ENCODE measurements around the gene HEPN1.

The HEPN1 gene

GRCh38 chr11:124934862-124935547 lies 16.0 kb downstream of the HEPN1 start:
- Histone ChIP-seq H3K9ac (ENCODE audit: low read length) (no peak overlapping the region), H3K4me1 (ENCODE audit: control insufficient read depth, insufficient read depth, low read length) (no peaks in the 10 kb centered on the region), H3K4me3 (ENCODE audit: low read depth, low read length) (no peak overlapping the region)

GRCh38 chr11:124935548-124936514 lies 16.8 kb downstream of the HEPN1 start, which contains the start of gene HEPACAM:
TSS of gene HEPACAM (minus strand) at chr11:124936047. CDS start at chr11:124936006, 41 bp downstream.
- peaks cover 29% of the 10 kb centered on the region for H3K27me3 ChIP-seq (ENCODE audit: control insufficient read depth, insufficient read depth, low read length)
- H3K9me3 ChIP-seq (ENCODE audit: control insufficient read depth, insufficient read depth, low read depth, low read length), result no peaks in the 10 kb centered on the region
- H3K4me1 ChIP-seq (ENCODE audit: control insufficient read depth, insufficient read depth, low read length), result no peaks in the 10 kb centered on the region
- H3K36me3 ChIP-seq (ENCODE audit: control insufficient read depth, insufficient read depth, low read length), result no peaks in the 10 kb centered on the region
- no peak within 1 kb of the TSS for H3K27ac ChIP-seq (ENCODE audit: low read depth, low read length)
- no peak within 1 kb of the TSS for H3K4me3 ChIP-seq (ENCODE audit: low read depth, low read length)
- H3K9ac ChIP-seq (ENCODE audit: low read length), result no peak within 1 kb of the TSS

More at GRCh38 chr11:124934862-124935547, 16.0 kb downstream of the HEPN1 start:
- no peaks in the 10 kb centered on the region for H3K36me3 ChIP-seq (ENCODE audit: control insufficient read depth, insufficient read depth, low read length)
- H3K27ac ChIP-seq (ENCODE audit: low read depth, low read length), result no peak overlapping the region
- no peaks in the 10 kb centered on the region for H3K9me3 ChIP-seq (ENCODE audit: control insufficient read depth, insufficient read depth, low read depth, low read length)
- peaks cover 25% of the 10 kb centered on the region for H3K27me3 ChIP-seq (ENCODE audit: control insufficient read depth, insufficient read depth, low read length)

- no peak overlapping the region for H3K9ac ChIP-seq (ENCODE audit: low read length)
- no peaks in the 10 kb centered on the region for H3K4me1 ChIP-seq (ENCODE audit: control insufficient read depth, insufficient read depth, low read length)
- peaks cover 29% of the 10 kb centered on the region for H3K27me3 ChIP-seq (ENCODE audit: control insufficient read depth, insufficient read depth, low read length)
- no peaks in the 10 kb centered on the region for H3K9me3 ChIP-seq (ENCODE audit: control insufficient read depth, insufficient read depth, low read depth, low read length)
- no peaks in the 10 kb centered on the region for H3K36me3 ChIP-seq (ENCODE audit: control insufficient read depth, insufficient read depth, low read length)
- no peak overlapping the region for H3K27ac ChIP-seq (ENCODE audit: low read depth, low read length)
- no peak overlapping the region for H3K4me3 ChIP-seq (ENCODE audit: low read depth, low read length)
Measured at GRCh38 chr11:124937336-124937935, 18.4 kb downstream of the HEPN1 start.

- H3K9ac ChIP-seq (ENCODE audit: low read length), result no peak overlapping the region
- no peaks in the 10 kb centered on the region for H3K4me1 ChIP-seq (ENCODE audit: control insufficient read depth, insufficient read depth, low read length)
- no peaks in the 10 kb centered on the region for H3K36me3 ChIP-seq (ENCODE audit: control insufficient read depth, insufficient read depth, low read length)
- peaks cover 34% of the 10 kb centered on the region for H3K27me3 ChIP-seq (ENCODE audit: control insufficient read depth, insufficient read depth, low read length)
- no peak overlapping the region for H3K27ac ChIP-seq (ENCODE audit: low read depth, low read length)
- H3K4me3 ChIP-seq (ENCODE audit: low read depth, low read length), result no peak overlapping the region
- H3K9me3 ChIP-seq (ENCODE audit: control insufficient read depth, insufficient read depth, low read depth, low read length), result no peaks in the 10 kb centered on the region
Measured at GRCh38 chr11:124938206-124938765, 19.2 kb downstream of the HEPN1 start.

DNA sequence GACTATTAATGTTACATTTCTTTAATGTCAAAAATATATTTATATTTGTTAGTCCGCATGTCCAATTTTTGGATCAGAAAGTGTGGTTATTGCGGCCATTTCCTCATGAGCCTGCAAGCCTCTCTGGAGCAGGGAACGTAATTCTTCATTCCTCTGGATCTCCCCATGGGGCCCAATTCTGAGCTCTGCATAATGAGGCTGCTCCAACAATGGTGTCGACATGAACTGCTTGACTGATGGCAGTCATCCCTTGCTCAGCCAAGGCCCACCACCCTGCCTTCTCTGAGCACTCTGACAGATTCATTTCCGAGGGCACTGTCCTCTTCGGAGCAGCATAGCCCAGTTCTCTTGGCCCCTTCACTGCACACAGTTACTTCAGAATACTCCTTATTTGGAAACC lies 19.9 kb downstream of the HEPN1 start:
- H3K27ac ChIP-seq (ENCODE audit: low read depth, low read length), result no peak overlapping the region

GRCh38 chr11:124941703-124942102 lies 22.7 kb downstream of the HEPN1 start:
- H3K9ac ChIP-seq (ENCODE audit: low read length), result no peak overlapping the region
- H3K27me3 ChIP-seq (ENCODE audit: control insufficient read depth, insufficient read depth, low read length), result peaks cover 19% of the 10 kb centered on the region
- H3K4me3 ChIP-seq (ENCODE audit: low read depth, low read length), result no peak overlapping the region
- no peak overlapping the region for H3K27ac ChIP-seq (ENCODE audit: low read depth, low read length)
- H3K36me3 ChIP-seq (ENCODE audit: control insufficient read depth, insufficient read depth, low read length), result no peaks in the 10 kb centered on the region
- H3K4me1 ChIP-seq (ENCODE audit: control insufficient read depth, insufficient read depth, low read length), result no peaks in the 10 kb centered on the region
- no peaks in the 10 kb centered on the region for H3K9me3 ChIP-seq (ENCODE audit: control insufficient read depth, insufficient read depth, low read depth, low read length)

More for the DNA sequence above, 19.9 kb downstream of the HEPN1 start:
- Histone ChIP-seq H3K27me3 (ENCODE audit: control insufficient read depth, insufficient read depth, low read length) (peaks cover 35% of the 10 kb centered on the region), H3K4me3 (ENCODE audit: low read depth, low read length) (no peak overlapping the region), H3K9me3 (ENCODE audit: control insufficient read depth, insufficient read depth, low read depth, low read length) (no peaks in the 10 kb centered on the region), H3K9ac (ENCODE audit: low read length) (no peak overlapping the region), H3K4me1 (ENCODE audit: control insufficient read depth, insufficient read depth, low read length) (no peaks in the 10 kb centered on the region), H3K36me3 (ENCODE audit: control insufficient read depth, insufficient read depth, low read length) (no peaks in the 10 kb centered on the region)

DNA sequence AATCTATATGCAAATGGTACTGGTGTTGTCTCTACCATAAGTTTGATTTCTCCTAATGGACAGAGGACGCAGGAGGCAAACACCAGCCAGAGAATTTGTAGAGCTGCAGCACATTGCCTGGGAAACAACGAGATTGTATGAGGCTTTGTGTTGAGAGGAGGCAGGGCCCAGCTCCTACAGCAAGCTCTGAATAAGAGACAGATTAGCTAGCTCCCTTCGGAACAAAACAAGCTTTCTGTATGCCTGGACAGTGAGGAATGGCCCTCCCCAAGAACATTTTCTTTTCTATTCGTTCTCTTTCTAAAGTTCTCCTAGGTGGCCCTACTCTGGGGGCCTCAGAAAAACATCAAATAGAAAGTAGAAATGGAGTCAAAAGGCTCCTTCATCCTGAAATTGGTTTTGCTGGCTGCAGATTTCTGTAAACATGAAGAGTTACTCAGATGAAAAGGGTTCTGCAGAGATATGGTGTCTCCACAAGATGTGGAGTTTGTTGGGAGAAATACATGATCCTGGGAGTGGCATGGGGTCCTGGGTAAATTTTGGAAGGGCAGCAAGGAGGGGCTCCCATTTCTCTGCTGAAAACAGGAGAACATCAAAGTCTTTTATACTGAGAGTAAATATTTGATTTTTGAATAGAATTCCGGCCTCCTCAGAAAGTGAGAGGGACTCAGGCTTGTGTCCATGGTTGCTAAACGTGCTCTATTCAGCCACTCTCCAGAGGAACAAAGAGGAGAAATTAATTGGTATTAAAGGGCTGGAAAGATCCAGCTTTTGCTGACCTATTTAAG lies 23.6 kb downstream of the HEPN1 start:
- no peak overlapping the region for H3K4me3 ChIP-seq (ENCODE audit: low read depth, low read length)
- H3K9ac ChIP-seq (ENCODE audit: low read length), result no peak overlapping the region
- H3K4me1 ChIP-seq (ENCODE audit: control insufficient read depth, insufficient read depth, low read length), result no peaks in the 10 kb centered on the region
- H3K9me3 ChIP-seq (ENCODE audit: control insufficient read depth, insufficient read depth, low read depth, low read length), result no peaks in the 10 kb centered on the region
- H3K27me3 ChIP-seq (ENCODE audit: control insufficient read depth, insufficient read depth, low read length), result peaks cover 11% of the 10 kb centered on the region
- H3K27ac ChIP-seq (ENCODE audit: low read depth, low read length), result no peak overlapping the region
- H3K36me3 ChIP-seq (ENCODE audit: control insufficient read depth, insufficient read depth, low read length), result no peaks in the 10 kb centered on the region

DNA sequence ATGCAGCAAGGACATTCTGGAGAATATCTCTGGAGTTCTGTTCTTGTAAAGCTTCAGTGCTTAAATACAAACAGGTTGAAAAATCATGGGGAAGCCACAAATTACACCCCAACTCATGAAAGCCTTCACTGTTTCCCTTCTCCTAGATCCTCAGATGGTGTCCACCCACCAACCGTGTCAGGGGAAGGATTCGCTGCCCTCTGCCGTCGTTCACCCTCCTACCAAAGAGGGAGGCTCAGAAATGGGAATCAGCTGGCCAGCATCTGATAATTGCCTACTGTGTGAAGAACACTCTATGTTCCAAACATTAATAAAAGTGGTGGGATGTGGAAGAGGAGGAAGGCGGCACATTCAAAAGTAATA lies 24.2 kb downstream of the HEPN1 start:
- no peak overlapping the region for H3K27ac ChIP-seq (ENCODE audit: low read depth, low read length)
- H3K9ac ChIP-seq (ENCODE audit: low read length), result no peak overlapping the region
- no peaks in the 10 kb centered on the region for H3K9me3 ChIP-seq (ENCODE audit: control insufficient read depth, insufficient read depth, low read depth, low read length)
- no peak overlapping the region for H3K4me3 ChIP-seq (ENCODE audit: low read depth, low read length)
- peaks cover 11% of the 10 kb centered on the region for H3K27me3 ChIP-seq (ENCODE audit: control insufficient read depth, insufficient read depth, low read length)
- no peaks in the 10 kb centered on the region for H3K4me1 ChIP-seq (ENCODE audit: control insufficient read depth, insufficient read depth, low read length)
- H3K36me3 ChIP-seq (ENCODE audit: control insufficient read depth, insufficient read depth, low read length), result no peaks in the 10 kb centered on the region

GRCh38 chr11:124943741-124944140 lies 24.7 kb downstream of the HEPN1 start:
- Histone ChIP-seq H3K36me3 (ENCODE audit: control insufficient read depth, insufficient read depth, low read length) (no peaks in the 10 kb centered on the region), H3K4me1 (ENCODE audit: control insufficient read depth, insufficient read depth, low read length) (no peaks in the 10 kb centered on the region), H3K27ac (ENCODE audit: low read depth, low read length) (no peak overlapping the region), H3K27me3 (ENCODE audit: control insufficient read depth, insufficient read depth, low read length) (peaks cover 11% of the 10 kb centered on the region), H3K4me3 (ENCODE audit: low read depth, low read length) (no peak overlapping the region), H3K9me3 (ENCODE audit: control insufficient read depth, insufficient read depth, low read depth, low read length) (no peaks in the 10 kb centered on the region), H3K9ac (ENCODE audit: low read length) (no peak overlapping the region)

GRCh38 chr11:124944565-124944964 lies 25.5 kb downstream of the HEPN1 start:
- Histone ChIP-seq H3K4me1 (ENCODE audit: control insufficient read depth, insufficient read depth, low read length) (no peaks in the 10 kb centered on the region), H3K9me3 (ENCODE audit: control insufficient read depth, insufficient read depth, low read depth, low read length) (no peaks in the 10 kb centered on the region), H3K4me3 (ENCODE audit: low read depth, low read length) (no peak overlapping the region), H3K36me3 (ENCODE audit: control insufficient read depth, insufficient read depth, low read length) (no peaks in the 10 kb centered on the region), H3K9ac (ENCODE audit: low read length) (no peak overlapping the region), H3K27me3 (ENCODE audit: control insufficient read depth, insufficient read depth, low read length) (peaks cover 11% of the 10 kb centered on the region), H3K27ac (ENCODE audit: low read depth, low read length) (no peak overlapping the region)

Measured in HUES6 (cell line).